Endothelial cell (in vitro differentiated cells): ENCODE measurements around the gene DPYSL3. TPM values are rescaled to one million over a fixed set of nuclear protein-coding genes. Genes with fewer than 3 reads are reported as not detected.

Experiments used
- DNase-seq: peaks from one replicate; pipeline ENCODE4 v3.0.0; 2021; ENCODE audit warnings: low spot score
- H3K27ac Mint-ChIP-seq: one replicate; pipeline ENCODE4 v1.8.0; 2021; ENCODE audit warnings: mixed read lengths, inconsistent platforms; ENCODE audit not compliant: unreplicated experiment
- H3K27me3 Mint-ChIP-seq: one replicate; pipeline ENCODE4 v1.8.0; 2021; ENCODE audit warnings: mild to moderate bottlenecking, moderate library complexity, mixed read lengths, inconsistent platforms; ENCODE audit not compliant: unreplicated experiment
- H3K36me3 Mint-ChIP-seq: one replicate; pipeline ENCODE4 v1.8.0; 2021; ENCODE audit warnings: mild to moderate bottlenecking, low read depth, mixed read lengths, inconsistent platforms; ENCODE audit not compliant: unreplicated experiment
- H3K4me1 Mint-ChIP-seq: one replicate; pipeline ENCODE4 v1.8.0; 2021; ENCODE audit warnings: mild to moderate bottlenecking, mixed read lengths, inconsistent platforms; ENCODE audit not compliant: unreplicated experiment
- H3K4me3 Mint-ChIP-seq: one replicate; pipeline ENCODE4 v1.8.0; 2021; ENCODE audit warnings: mild to moderate bottlenecking, mixed read lengths, inconsistent platforms; ENCODE audit not compliant: unreplicated experiment
- H3K9me3 Mint-ChIP-seq: one replicate; pipeline ENCODE4 v1.8.0; 2021; ENCODE audit warnings: mixed read lengths, inconsistent platforms; ENCODE audit not compliant: unreplicated experiment
- total RNA-seq: library from RNA; stranded (reverse); fragmentation: NEBNext Ultra II Directional; extraction: Animal tissue kit (Norgen Biotek cat#: 25700); gene quantifications from one replicate; pipeline ENCODE4 v1.2.1, GENCODE V29; 2021; ENCODE audit not compliant: unreplicated experiment
- TF ChIP-seq, protein P1 (sequence below): fragments of 200-600 bp; sonication (generic); IDR thresholded peaks from one replicate; pipeline ENCODE4 v1.5.0; 2021; ENCODE audit warnings: antibody characterized with exemption; ENCODE audit not compliant: unreplicated experiment

The DPYSL3 gene
- total RNA-seq, 1 donor from 2014 or later, result 27.6 TPM

GRCh38 chr5:147455822-147456450, 53.9 kb downstream of the DPYSL3 start:
- peaks cover 3% of the 10 kb centered on the region for H3K9me3 Mint-ChIP-seq
- TF ChIP-seq, protein P1, sequence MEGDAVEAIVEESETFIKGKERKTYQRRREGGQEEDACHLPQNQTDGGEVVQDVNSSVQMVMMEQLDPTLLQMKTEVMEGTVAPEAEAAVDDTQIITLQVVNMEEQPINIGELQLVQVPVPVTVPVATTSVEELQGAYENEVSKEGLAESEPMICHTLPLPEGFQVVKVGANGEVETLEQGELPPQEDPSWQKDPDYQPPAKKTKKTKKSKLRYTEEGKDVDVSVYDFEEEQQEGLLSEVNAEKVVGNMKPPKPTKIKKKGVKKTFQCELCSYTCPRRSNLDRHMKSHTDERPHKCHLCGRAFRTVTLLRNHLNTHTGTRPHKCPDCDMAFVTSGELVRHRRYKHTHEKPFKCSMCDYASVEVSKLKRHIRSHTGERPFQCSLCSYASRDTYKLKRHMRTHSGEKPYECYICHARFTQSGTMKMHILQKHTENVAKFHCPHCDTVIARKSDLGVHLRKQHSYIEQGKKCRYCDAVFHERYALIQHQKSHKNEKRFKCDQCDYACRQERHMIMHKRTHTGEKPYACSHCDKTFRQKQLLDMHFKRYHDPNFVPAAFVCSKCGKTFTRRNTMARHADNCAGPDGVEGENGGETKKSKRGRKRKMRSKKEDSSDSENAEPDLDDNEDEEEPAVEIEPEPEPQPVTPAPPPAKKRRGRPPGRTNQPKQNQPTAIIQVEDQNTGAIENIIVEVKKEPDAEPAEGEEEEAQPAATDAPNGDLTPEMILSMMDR, result no peak
- DNase-seq, result no peak
- peaks cover 3% of the 10 kb centered on the region for H3K36me3 Mint-ChIP-seq
- no peak overlapping the region for H3K27ac Mint-ChIP-seq
- H3K4me3 Mint-ChIP-seq, result no peak overlapping the region
- H3K4me1 Mint-ChIP-seq, result peaks cover 24% of the 10 kb centered on the region
- H3K27me3 Mint-ChIP-seq, result peaks cover 6% of the 10 kb centered on the region

DNA sequence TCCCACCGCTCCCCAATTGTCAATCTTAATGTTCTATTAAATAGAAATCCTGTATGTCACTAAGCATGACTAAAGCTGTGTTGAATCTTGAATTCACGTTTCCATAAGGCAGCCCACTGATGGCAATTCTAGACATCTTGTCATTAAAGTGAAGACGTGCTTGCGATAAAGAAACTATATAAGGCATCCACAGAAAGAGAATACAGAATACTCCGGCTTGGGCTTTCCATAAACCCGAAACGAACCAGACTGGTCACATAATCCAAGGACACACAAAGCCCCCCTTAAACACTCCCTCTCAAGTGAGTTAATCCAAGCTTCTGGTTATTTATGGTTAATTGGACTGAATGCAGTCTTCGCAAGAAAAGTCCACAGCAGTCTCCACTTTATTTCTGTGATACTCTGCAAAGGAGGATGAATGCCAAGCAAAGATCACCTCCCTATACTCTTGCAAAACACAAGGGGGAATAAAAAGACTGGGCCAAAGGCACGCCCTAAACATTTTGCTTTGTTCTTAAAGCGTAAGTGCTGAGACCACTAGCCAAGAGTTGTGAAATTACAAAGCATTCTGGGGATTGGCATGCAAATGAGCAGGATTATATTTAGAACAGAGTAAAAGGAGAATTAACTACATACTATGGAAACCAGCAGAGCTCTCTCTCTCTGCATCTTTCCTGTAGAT, 54.7 kb downstream of the DPYSL3 start:
- TF ChIP-seq, protein P1, result no peak
- H3K36me3 Mint-ChIP-seq, result no peaks in the 10 kb centered on the region
- peaks cover under 1% of the 10 kb centered on the region for H3K9me3 Mint-ChIP-seq
- peak overlapping the region; percentile 96 for H3K4me3 Mint-ChIP-seq
- H3K4me1 Mint-ChIP-seq, result peaks cover 30% of the 10 kb centered on the region
- peaks cover 6% of the 10 kb centered on the region for H3K27me3 Mint-ChIP-seq
- DNase-seq, result no peak
- no peak overlapping the region for H3K27ac Mint-ChIP-seq

DNA sequence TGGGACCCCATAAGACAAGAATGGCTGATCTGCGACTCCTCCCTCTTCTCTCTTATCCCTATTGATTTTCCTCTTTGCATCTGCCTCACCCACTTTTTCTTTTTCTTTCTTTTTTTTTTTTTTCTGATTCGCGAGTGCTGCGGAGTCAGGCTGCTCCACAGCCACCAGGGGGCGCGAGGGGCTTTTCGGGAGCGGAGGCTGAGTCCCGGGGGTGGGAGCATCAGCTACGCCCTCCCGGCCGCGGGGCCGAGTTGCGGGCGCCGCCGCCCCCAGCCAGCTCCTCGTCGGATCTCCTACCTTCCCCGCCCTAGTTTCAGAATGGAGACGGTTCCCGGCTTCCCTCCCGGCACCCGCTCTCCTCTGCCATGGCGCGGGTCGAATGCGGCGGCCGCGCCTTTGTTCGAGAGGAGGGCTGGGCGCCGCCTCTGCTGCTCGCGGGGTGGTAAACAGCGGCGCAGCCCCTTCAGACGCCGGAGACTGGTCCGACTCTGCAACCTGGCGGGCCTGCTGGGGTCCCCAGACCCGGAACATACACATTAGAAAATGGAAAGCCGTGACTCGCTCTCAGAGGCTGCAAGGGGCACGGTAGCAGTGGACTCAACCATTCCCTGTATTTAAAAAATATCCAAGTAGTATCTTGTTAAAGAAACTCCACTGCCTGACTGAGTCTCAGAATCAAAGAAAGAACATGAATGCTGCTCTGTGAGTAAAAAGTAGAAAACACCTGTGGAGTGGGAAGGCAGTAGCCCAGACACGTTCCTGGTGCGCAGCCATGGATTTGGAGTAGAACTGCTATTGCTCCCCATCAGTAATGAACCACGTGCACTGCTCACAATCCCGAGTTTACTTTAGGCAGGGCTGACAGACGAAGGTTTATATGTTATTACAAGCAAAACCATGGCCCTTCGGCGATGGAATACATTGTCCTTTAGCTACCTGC, 55.7 kb downstream of the DPYSL3 start:
- Mint-ChIP-seq H3K36me3 (no peaks in the 10 kb centered on the region), H3K27ac (peak overlapping the region; percentile 39), H3K4me1 (peaks cover 30% of the 10 kb centered on the region), H3K9me3 (no peaks in the 10 kb centered on the region), H3K4me3 (peak overlapping the region; percentile 96), H3K27me3 (peaks cover 6% of the 10 kb centered on the region)
- TF ChIP-seq, protein P1, result peak; percentile 88
- DNase-seq, result peak; percentile 94

DNA sequence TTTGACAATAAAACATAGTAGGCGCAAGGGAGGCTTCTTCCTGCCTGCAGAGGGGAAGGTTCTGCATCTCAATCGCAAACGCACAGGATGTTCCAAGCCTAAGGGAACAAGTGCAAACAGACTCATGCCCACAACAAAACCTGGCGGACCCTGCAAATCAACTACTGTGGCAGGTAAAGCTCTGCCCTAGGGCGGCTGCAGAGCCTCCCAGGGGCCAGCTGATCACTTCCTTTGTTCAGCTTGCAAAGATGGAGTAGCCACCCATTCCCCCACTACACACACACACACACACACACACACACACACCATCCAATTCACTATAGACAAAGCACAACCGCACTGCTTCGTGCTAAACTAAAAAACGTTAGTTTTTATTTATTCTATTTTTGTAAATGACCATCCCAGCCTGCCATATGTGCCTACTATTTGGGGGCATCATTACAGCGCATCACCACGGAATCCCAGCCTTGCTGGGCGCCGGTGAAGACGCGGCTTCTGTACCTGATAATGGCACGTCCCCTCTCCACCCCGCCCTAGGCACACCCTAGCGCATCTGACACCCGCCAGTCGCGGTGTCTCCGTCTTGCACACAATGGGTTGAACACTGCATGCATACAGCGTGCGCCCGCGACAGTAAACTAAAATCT, 57.6 kb downstream of the DPYSL3 start:
- H3K36me3 Mint-ChIP-seq, result no peaks in the 10 kb centered on the region
- no peaks in the 10 kb centered on the region for H3K9me3 Mint-ChIP-seq
- TF ChIP-seq, protein P1, result no peak
- DNase-seq, result peak; percentile 10
- peak overlapping the region; percentile 98 for H3K4me3 Mint-ChIP-seq
- H3K4me1 Mint-ChIP-seq, result peaks cover 30% of the 10 kb centered on the region
- H3K27ac Mint-ChIP-seq, result no peak overlapping the region
- peaks cover 7% of the 10 kb centered on the region for H3K27me3 Mint-ChIP-seq
